ENCODE data around the gene CARD8.

GRCh38 chr19:48244281-48244680 is 11.4 kb downstream of the CARD8 start:
- TF ChIP-seq CTCF (IDR thresholded peaks at IDR 0.05; ENCODE audit: borderline replicate concordance, extremely low read depth, low read length, poor library complexity, severe bottlenecking) (no peak), EZH2 (IDR thresholded peaks at IDR 0.05; ENCODE audit: borderline replicate concordance, low read depth, low read length, severe bottlenecking) (no peak)

Data from DND-41 (cell line).